Measurements from ENCODE around the gene DCC. TPM values are rescaled to one million over a fixed set of nuclear protein-coding genes. Genes with fewer than 3 reads are reported as not detected.

DCC gene
- total and polyA plus RNA-seq, 9 of the 15 experiments (the other 6 are each of a cell fraction or from before 2014, with no cell fraction given) = not detected

- no TSS peak for BruUV-seq (replicated peaks)
- Histone ChIP-seq H2AFZ (ENCODE audit: low read depth, low read length) (no peak overlapping the region), H3K27me3 (ENCODE audit: control insufficient read depth in 2 of 2, insufficient read depth in 2 of 2, low read length in 2 of 2) (no peaks in the 10 kb centered on the region), H3K9me3 (replicated peaks; ENCODE audit: control insufficient read depth, insufficient read depth, low read depth, low read length) (no peaks in the 10 kb centered on the region), H3K27ac (ENCODE audit: extremely low read depth, low read depth, low read length) (no peak overlapping the region), H3K9me1 (ENCODE audit: control insufficient read depth, insufficient read depth, low read length) (no peaks in the 10 kb centered on the region), H3K4me1 (replicated peaks in 1 of 2; ENCODE audit: control insufficient read depth in 2 of 2, insufficient read depth in 2 of 2, low read length in 2 of 2) (no peaks in the 10 kb centered on the region), H3K79me2 (ENCODE audit: control insufficient read depth, insufficient read depth, low read length) (no peaks in the 10 kb centered on the region), H3K4me3 (no peak overlapping the region), H3K4me2 (ENCODE audit: insufficient read depth, low read length) (no peak overlapping the region), H3K36me3 (ENCODE audit: control insufficient read depth, insufficient read depth, low read length) (no peaks in the 10 kb centered on the region), H3K9ac (ENCODE audit: insufficient read depth in 1 of 2, low read depth in 2 of 2, low read length in 2 of 2) (no peak overlapping the region), H4K20me1 (replicated peaks; ENCODE audit: control insufficient read depth, insufficient read depth, low read length) (no peaks in the 10 kb centered on the region)
- POLR2A ChIA-PET = no interaction called here
- in situ Hi-C loops (cut with MboI) = no loop called here
- DNase-seq (ENCODE audit: extremely low read depth in 1 of 4, low spot score in 3 of 4) (no peak), FAIRE-seq (no peak), ATAC-seq (no peak)
- TF ChIP-seq BRD9 (IDR thresholded peaks at IDR 0.05; ENCODE audit: low read depth, partially characterized antibody) (no peak), NFATC3 (IDR thresholded peaks at IDR 0.05) (no peak), ZNF239 (CRISPR knock-in tag; IDR thresholded peaks at IDR 0.05) (no peak), FUS (optimal IDR thresholded peaks at IDR 0.05; ENCODE audit: low read depth, low read length) (no peak), ARID3B (CRISPR knock-in tag; IDR thresholded peaks at IDR 0.05; ENCODE audit: borderline replicate concordance) (no peak)
- CTCF ChIA-PET (ENCODE audit: low intra/inter-chr PET ratio) = no interaction called here
- intact Hi-C loops (cut with micrococcal nuclease) = no loop called here
These were observed 272.4 kb downstream of the DCC start for GRCh38 chr18:52612406-52612805.

GRCh38 chr18:52615321-52615720 is 275.3 kb downstream of the DCC start:
- Histone ChIP-seq H3K36me3 (ENCODE audit: control insufficient read depth, insufficient read depth, low read length) (no peaks in the 10 kb centered on the region), H2AFZ (ENCODE audit: low read depth, low read length) (no peak overlapping the region), H4K20me1 (replicated peaks; ENCODE audit: control insufficient read depth, insufficient read depth, low read length) (no peaks in the 10 kb centered on the region), H3K27ac (ENCODE audit: extremely low read depth, low read depth, low read length) (no peak overlapping the region), H3K9me3 (replicated peaks; ENCODE audit: control insufficient read depth, insufficient read depth, low read depth, low read length) (no peaks in the 10 kb centered on the region), H3K4me2 (ENCODE audit: insufficient read depth, low read length) (no peak overlapping the region), H3K9me1 (ENCODE audit: control insufficient read depth, insufficient read depth, low read length) (no peaks in the 10 kb centered on the region), H3K27me3 (ENCODE audit: control insufficient read depth in 2 of 2, insufficient read depth in 2 of 2, low read length in 2 of 2) (no peaks in the 10 kb centered on the region), H3K9ac (ENCODE audit: insufficient read depth in 1 of 2, low read depth in 2 of 2, low read length in 2 of 2) (no peak overlapping the region), H3K4me1 (replicated peaks in 1 of 2; ENCODE audit: control insufficient read depth in 2 of 2, insufficient read depth in 2 of 2, low read length in 2 of 2) (no peaks in the 10 kb centered on the region), H3K79me2 (ENCODE audit: control insufficient read depth, insufficient read depth, low read length) (no peaks in the 10 kb centered on the region), H3K4me3 (no peak overlapping the region)
- ChIA-PET CTCF (ENCODE audit: low intra/inter-chr PET ratio) (no interaction called here), POLR2A (no interaction called here)
- DNase-seq (ENCODE audit: extremely low read depth in 1 of 4, low spot score in 3 of 4) (no peak), FAIRE-seq (no peak), ATAC-seq (no peak)
- 0% methylated on average over 2 of the region's 2 CpGs for WGBS (ENCODE audit: insufficient coverage, low coverage, missing lambda C conversion rate)
- in situ Hi-C loops (cut with MboI) = no loop called here
- intact Hi-C loops (cut with micrococcal nuclease) = no loop called here
- no TSS peak for BruUV-seq (replicated peaks)
- TF ChIP-seq SNRNP70 (optimal IDR thresholded peaks at IDR 0.05; ENCODE audit: low read depth, low read length) (no peak), DACH1 (IDR thresholded peaks at IDR 0.05; ENCODE audit: partially characterized antibody) (no peak), ARID1B (IDR thresholded peaks at IDR 0.05) (no peak), ARHGAP35 (IDR thresholded peaks at IDR 0.05; ENCODE audit: partially characterized antibody) (no peak)

Measured in K562 (cell line).